ENCODE data around the gene PDE4D. TPM values are rescaled to one million over a fixed set of nuclear protein-coding genes. Genes with fewer than 3 reads are reported as not detected.
"Not testable (repeated sequence)": the region's sequence is repeated elsewhere in the genome, so short reads cannot be mapped to it uniquely, and the experiment has no call there.

PDE4D gene
- total and polyA plus RNA-seq, 2 experiments from 2014 or later, result 21.9 to 54.2 TPM

DNA sequence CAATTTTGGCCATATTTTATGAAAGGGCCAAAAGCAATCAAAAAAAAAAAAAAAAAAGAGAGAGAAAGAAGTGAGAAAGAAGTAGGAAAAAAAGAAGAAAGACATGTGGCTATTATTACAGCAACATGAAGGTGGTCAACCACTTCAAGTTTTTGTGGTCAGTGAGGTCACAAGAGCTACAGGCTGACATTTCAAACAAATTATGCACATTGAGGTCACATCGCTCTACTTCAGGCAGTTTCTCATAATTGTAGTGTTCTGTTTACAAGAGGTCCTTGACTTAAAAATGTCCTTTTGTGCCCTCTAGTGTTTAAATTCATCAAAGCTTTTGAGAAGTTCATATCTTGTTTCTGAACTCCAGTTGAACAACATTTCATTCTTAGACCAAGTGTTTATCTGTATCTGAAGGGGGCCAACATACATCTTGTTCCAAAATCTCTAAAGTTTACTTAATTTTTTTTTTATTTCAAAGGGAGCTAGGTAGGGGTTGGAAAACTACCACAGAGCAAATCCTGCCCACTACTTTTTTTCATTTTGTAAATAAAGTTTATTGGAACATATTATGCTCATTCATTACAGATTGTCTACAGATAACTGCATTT lies 513.1 kb downstream of the PDE4D start:
- Histone ChIP-seq H3K9me3 (ENCODE audit: low read depth) (no peaks in the 10 kb centered on the region), H3K36me3 (no peaks in the 10 kb centered on the region), H3K4me3 (no peak overlapping the region), H3K27me3 (no peaks in the 10 kb centered on the region), H3K4me1 (ENCODE audit: low read depth) (peaks cover 6% of the 10 kb centered on the region), H3K27ac (no peak overlapping the region)
- TF ChIP-seq, protein P1, sequence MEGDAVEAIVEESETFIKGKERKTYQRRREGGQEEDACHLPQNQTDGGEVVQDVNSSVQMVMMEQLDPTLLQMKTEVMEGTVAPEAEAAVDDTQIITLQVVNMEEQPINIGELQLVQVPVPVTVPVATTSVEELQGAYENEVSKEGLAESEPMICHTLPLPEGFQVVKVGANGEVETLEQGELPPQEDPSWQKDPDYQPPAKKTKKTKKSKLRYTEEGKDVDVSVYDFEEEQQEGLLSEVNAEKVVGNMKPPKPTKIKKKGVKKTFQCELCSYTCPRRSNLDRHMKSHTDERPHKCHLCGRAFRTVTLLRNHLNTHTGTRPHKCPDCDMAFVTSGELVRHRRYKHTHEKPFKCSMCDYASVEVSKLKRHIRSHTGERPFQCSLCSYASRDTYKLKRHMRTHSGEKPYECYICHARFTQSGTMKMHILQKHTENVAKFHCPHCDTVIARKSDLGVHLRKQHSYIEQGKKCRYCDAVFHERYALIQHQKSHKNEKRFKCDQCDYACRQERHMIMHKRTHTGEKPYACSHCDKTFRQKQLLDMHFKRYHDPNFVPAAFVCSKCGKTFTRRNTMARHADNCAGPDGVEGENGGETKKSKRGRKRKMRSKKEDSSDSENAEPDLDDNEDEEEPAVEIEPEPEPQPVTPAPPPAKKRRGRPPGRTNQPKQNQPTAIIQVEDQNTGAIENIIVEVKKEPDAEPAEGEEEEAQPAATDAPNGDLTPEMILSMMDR (IDR thresholded peaks at IDR 0.05; ENCODE audit: low read depth, low read length), result peak; percentile 47
- peak; percentile 75 to 89 for DNase-seq (ENCODE audit: low read depth in 1 of 2, low spot score in 1 of 2)

DNA sequence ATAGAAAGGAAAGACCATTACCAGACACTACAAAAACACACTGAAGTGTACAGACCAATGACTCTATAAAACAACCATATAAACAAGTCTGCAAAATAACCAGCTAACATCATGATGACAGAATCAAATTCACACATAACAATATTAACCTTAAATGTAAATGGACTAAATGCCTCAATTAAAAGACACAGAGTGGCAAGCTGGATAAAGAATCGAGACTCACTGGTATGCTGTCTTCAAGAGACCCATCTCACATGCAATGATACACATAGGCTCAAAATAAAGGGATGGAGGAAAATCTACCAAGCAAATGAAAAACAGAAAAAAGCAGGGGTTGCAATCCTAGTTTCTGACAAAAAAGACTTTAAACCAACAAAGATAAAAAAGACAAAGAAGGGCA lies 519.5 kb downstream of the PDE4D start:
- H3K27ac ChIP-seq; H3K27me3 ChIP-seq; H3K4me1 ChIP-seq (ENCODE audit: low read depth); H3K4me3 ChIP-seq; H3K36me3 ChIP-seq; DNase-seq (ENCODE audit: low read depth in 1 of 2, low spot score in 1 of 2); H3K9me3 ChIP-seq (ENCODE audit: low read depth): not testable (repeated sequence)

DNA sequence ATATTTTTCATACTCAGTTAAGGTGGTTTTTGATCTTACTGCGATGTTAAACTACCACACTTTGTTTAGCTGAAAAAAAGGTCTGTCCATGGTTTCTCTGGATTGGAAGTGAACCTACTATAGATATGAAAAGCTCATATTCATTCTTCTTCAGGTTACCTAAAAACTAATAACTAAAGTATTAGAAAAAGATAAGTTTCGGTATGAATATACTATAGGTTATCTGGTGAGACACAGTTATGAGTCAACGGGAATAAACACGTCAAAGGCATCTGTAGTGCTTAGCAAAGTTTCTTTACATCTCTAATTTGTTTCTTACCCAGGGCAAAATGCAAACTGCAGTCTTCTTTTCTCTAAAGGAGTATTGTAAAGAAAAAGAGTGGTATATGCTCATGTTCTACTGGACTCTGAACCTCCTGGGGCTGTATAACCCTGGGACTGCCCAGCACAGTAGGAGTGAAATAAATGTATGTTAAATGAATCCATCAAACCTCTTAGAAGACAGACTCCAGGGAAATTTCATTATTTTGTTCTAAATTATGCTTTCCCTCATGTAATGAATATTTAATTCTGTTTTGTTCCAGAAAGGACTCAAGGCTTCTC lies 521.9 kb downstream of the PDE4D start:
- Histone ChIP-seq H3K4me3 (no peak overlapping the region), H3K27me3 (no peaks in the 10 kb centered on the region), H3K4me1 (ENCODE audit: low read depth) (peaks cover 14% of the 10 kb centered on the region), H3K9me3 (ENCODE audit: low read depth) (no peaks in the 10 kb centered on the region), H3K27ac (no peak overlapping the region), H3K36me3 (no peaks in the 10 kb centered on the region)
- DNase-seq (ENCODE audit: low read depth in 1 of 2, low spot score in 1 of 2), result no peak
- TF ChIP-seq, protein P1 (IDR thresholded peaks at IDR 0.05; ENCODE audit: low read depth, low read length), result no peak

DNA sequence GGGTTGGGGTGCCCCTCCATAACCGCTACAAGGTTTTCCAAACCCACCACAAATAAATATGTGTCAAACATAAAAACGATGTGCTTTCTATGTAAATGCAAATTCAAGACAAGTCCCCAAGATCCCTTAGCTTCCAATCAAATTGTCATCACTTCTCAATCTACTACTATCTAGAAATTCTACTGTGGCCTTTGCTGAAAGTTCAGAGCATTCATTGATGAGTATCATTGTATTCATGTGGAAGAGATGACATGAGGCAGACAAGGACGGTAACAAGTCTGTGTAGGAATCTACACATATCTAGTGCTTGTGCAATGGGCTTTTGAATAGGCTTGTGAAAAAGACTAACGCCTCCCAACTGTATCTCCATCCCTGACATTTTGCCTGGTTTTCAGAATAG lies 524.6 kb downstream of the PDE4D start:
- TF ChIP-seq, protein P1 (IDR thresholded peaks at IDR 0.05; ENCODE audit: low read depth, low read length), result no peak
- H3K4me3 ChIP-seq, result no peak overlapping the region
- DNase-seq (ENCODE audit: low read depth in 1 of 2, low spot score in 1 of 2), result no peak
- no peak overlapping the region for H3K27ac ChIP-seq
- H3K9me3 ChIP-seq (ENCODE audit: low read depth), result no peaks in the 10 kb centered on the region
- H3K36me3 ChIP-seq, result no peaks in the 10 kb centered on the region
- no peaks in the 10 kb centered on the region for H3K27me3 ChIP-seq
- peaks cover 18% of the 10 kb centered on the region for H3K4me1 ChIP-seq (ENCODE audit: low read depth)

DNA sequence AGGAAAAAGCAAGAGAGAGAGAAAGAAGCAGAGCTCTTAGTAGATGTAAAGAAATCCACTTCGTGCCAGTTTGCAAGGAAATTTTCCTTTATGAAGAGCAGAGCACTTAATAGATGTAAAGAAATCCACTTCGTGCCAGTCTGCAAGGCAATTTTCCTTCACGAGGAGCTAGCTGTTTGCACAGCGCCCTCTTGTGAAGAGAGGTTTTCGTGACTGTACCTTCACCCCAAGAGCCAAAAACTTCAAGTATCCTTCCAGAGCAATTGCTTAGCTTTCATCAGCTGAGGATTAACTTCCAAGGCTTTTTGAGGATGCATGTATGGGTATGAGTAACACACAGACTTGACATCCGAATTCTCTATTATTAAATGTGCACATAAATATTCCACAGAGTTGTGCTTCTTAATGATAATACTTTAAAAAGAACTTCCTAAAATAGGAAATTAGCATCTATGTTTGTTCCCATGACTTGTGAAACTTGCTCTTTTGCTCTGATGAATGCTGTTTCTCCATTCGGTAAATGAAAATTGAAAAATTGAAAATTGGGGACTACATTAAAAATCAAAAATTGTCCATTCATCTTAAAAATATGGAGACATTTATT lies 525.6 kb downstream of the PDE4D start:
- H3K36me3 ChIP-seq, result no peaks in the 10 kb centered on the region
- peaks cover 18% of the 10 kb centered on the region for H3K4me1 ChIP-seq (ENCODE audit: low read depth)
- TF ChIP-seq, protein P1 (IDR thresholded peaks at IDR 0.05; ENCODE audit: low read depth, low read length), result peak; percentile 85
- H3K27me3 ChIP-seq, result no peaks in the 10 kb centered on the region
- H3K4me3 ChIP-seq, result no peak overlapping the region
- DNase-seq (ENCODE audit: low read depth in 1 of 2, low spot score in 1 of 2), result peak; percentile 85 to 90
- peak overlapping the region; percentile 97 for H3K27ac ChIP-seq
- no peaks in the 10 kb centered on the region for H3K9me3 ChIP-seq (ENCODE audit: low read depth)

DNA sequence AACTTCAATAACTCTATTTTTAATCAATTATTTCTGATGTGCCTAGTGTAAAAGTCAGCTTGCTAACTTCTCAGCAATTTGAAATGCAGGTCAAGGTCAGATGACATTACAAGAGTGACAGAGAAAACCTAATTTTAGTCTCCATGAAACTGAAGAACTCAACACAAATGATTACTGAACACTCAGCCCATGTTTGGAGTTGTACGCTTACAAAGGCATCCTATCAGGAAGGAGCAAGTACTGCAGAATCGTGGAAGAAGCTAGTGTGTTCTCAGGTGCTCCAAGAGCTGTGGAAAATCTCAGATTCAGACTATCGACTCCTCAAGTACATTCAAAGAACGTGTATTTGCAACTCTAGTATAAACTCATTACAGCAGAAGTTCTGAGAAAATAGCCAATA lies 526.7 kb downstream of the PDE4D start:
- Histone ChIP-seq H3K27me3 (no peaks in the 10 kb centered on the region), H3K9me3 (ENCODE audit: low read depth) (no peaks in the 10 kb centered on the region), H3K4me1 (ENCODE audit: low read depth) (peaks cover 22% of the 10 kb centered on the region), H3K4me3 (peak overlapping the region; percentile 5), H3K27ac (peak overlapping the region; percentile 97), H3K36me3 (no peaks in the 10 kb centered on the region)
- DNase-seq (ENCODE audit: low read depth in 1 of 2, low spot score in 1 of 2), result peak in 1 of 2 donors; percentile 84
- TF ChIP-seq, protein P1 (IDR thresholded peaks at IDR 0.05; ENCODE audit: low read depth, low read length), result no peak

Measured in cardiac muscle cell (in vitro differentiated cells and primary cell).